K562 (cell line): ENCODE results near the gene FOXJ3. TPM values are rescaled to one million over a fixed set of nuclear protein-coding genes. Genes with fewer than 3 reads are reported as not detected.

Source experiments
- ATAC-seq: fragments of 200-7000 bp; cut with Tn5 transposase; 3 replicates; pipeline ENCODE4 v1.9.1; 2020; ENCODE audit warnings: moderate library complexity
- BruUV-seq: library from RNA; stranded (reverse); fragments of 400-500 nt; replicated peaks from 2 replicates; lab custom pipeline; 2021; lab: Mats Ljungman, UMichigan
- CTCF ChIA-PET: fragments of 300-600 bp; formaldehyde crosslinking; extraction: SDS; loops from one replicate; lab custom pipeline; 2021; ENCODE audit warnings: low intra/inter-chr PET ratio; lab: Yijun Ruan, JAX
- POLR2A ChIA-PET: fragments of 300-600, 350-650 bp; sonication (Branson Sonifier 250); formaldehyde crosslinking; extraction: SDS; loops from one replicate; lab custom pipeline; 2021; ENCODE audit warnings: antibody characterized with exemption, inconsistent platforms; lab: Yijun Ruan, JAX
- DNase-seq, 4 experiments: peaks; one replicate each; pipeline versions ENCODE4 v3.0.0 to v3.0.0-alpha.2; 2011 to 2018; ENCODE audit warnings: low spot score in 3 of 4, mixed read lengths in 3 of 4; ENCODE audit errors: extremely low read depth in 1 of 4
- FAIRE-seq: peaks from 2 replicates; lab custom pipeline; 2011; peaks lifted over from hg19 to GRCh38; lab: Jason Lieb, UNC
- H2AFZ ChIP-seq: 2 replicates; pipeline ENCODE4 v1.6.0; 2011; ENCODE audit warnings: low read depth, low read length, control low read depth, inconsistent platforms
- H3K27ac ChIP-seq: fragments of 200-600 bp; 3 replicates; pipeline ENCODE4 v1.8.0; 2011; ENCODE audit warnings: low read depth, mild to moderate bottlenecking, control low read depth, inconsistent platforms, low read length, moderate library complexity, mixed read lengths; ENCODE audit errors: extremely low read depth
- H3K27me3 ChIP-seq, 2 experiments: fragments of 300-600 bp in 1 of 2; 2 replicates in 1 of 2; 3 replicates in 1 of 2; pipeline versions ENCODE4 v1.6.0 to v1.8.0; 2011; ENCODE audit warnings: inconsistent platforms in 2 of 2, low read length in 2 of 2, mild to moderate bottlenecking in 1 of 2, mixed read lengths in 1 of 2, moderate library complexity in 1 of 2; ENCODE audit not compliant: control insufficient read depth in 2 of 2, insufficient read depth in 2 of 2
- H3K36me3 ChIP-seq: fragments of 300-600 bp; 3 replicates; pipeline ENCODE4 v1.8.0; 2011; ENCODE audit warnings: mild to moderate bottlenecking, low read length, inconsistent platforms; ENCODE audit not compliant: control insufficient read depth, insufficient read depth
- H3K4me1 ChIP-seq, 2 experiments: fragments of 200-600 bp in 1 of 2; replicated peaks in 1 of 2; 2 replicates in 1 of 2; 3 replicates in 1 of 2; pipeline versions ENCODE4 v1.5.1 to v1.8.0; 2011; ENCODE audit warnings: inconsistent platforms in 2 of 2, low read length in 2 of 2, mild to moderate bottlenecking in 1 of 2, mixed read lengths in 1 of 2, moderate library complexity in 1 of 2; ENCODE audit not compliant: control insufficient read depth in 2 of 2, insufficient read depth in 2 of 2
- H3K4me2 ChIP-seq: 2 replicates; pipeline ENCODE4 v1.6.1; 2011; ENCODE audit warnings: low read length, control low read depth, inconsistent platforms, mixed read lengths; ENCODE audit not compliant: insufficient read depth
- H3K4me3 ChIP-seq: fragments of 200-600 bp; sonication (generic), shearing (Covaris generic); 2 replicates; pipeline ENCODE4 v1.5.1; 2016; ENCODE audit warnings: control low read depth, inconsistent platforms
- H3K79me2 ChIP-seq: fragments of 200-600 bp; 3 replicates; pipeline ENCODE4 v1.8.0; 2011; ENCODE audit warnings: low read length, inconsistent platforms; ENCODE audit not compliant: control insufficient read depth, insufficient read depth
- H3K9ac ChIP-seq, 2 experiments: 2 replicates each; pipeline versions ENCODE4 v1.6.0 to v1.6.1; 2011; ENCODE audit warnings: low read depth in 2 of 2, low read length in 2 of 2, control low read depth in 1 of 2, inconsistent platforms in 1 of 2, mild to moderate bottlenecking in 1 of 2, mixed read lengths in 1 of 2; ENCODE audit not compliant: insufficient read depth in 1 of 2
- H3K9me1 ChIP-seq: one replicate; pipeline ENCODE4 v1.6.0; 2011; ENCODE audit warnings: inconsistent platforms, mild to moderate bottlenecking, low read length, moderate library complexity; ENCODE audit not compliant: control insufficient read depth, insufficient read depth
- H3K9me3 ChIP-seq: replicated peaks from 2 replicates; pipeline ENCODE4 v1.5.1; 2011; ENCODE audit warnings: low read depth, low read length, inconsistent platforms; ENCODE audit not compliant: control insufficient read depth, insufficient read depth
- H4K20me1 ChIP-seq: replicated peaks from 2 replicates; pipeline ENCODE4 v1.6.1; 2011; ENCODE audit warnings: low read length, inconsistent platforms, mixed read lengths; ENCODE audit not compliant: control insufficient read depth, insufficient read depth
- ADNP ChIP-seq: fragments of 200-800 bp; sonication (Bioruptor generic); IDR thresholded peaks from 2 replicates; pipeline ENCODE4 v1.6.1; 2016; ENCODE audit warnings: missing genetic modification characterization, missing compliant biosample characterization
- ETV6 ChIP-seq, 3 experiments: fragments of 150-350 bp in 1 of 3; sonication (generic) in 1 of 3; formaldehyde crosslinking in 1 of 3; IDR thresholded peaks; 2 replicates each; pipeline versions ENCODE4 v1.6.1 to v1.8.0; 2014 to 2022; ENCODE audit warnings: borderline replicate concordance in 2 of 3, low read depth in 2 of 3, antibody characterized with exemption in 1 of 3, low read length in 1 of 3, mild to moderate bottlenecking in 1 of 3, missing genetic modification reagents in 1 of 3
- MCM2 ChIP-seq: fragments of 450-650 bp; IDR thresholded peaks from 2 replicates; pipeline ENCODE4 v1.6.1; 2017; ENCODE audit warnings: low read depth, mild to moderate bottlenecking
- PML ChIP-seq: IDR thresholded peaks from 2 replicates; pipeline ENCODE4 v1.6.1; 2012; ENCODE audit warnings: low read length, inconsistent platforms
- RBM25 ChIP-seq: fragments of 200-400 bp; formaldehyde crosslinking; IDR thresholded peaks from 2 replicates; pipeline ENCODE4 v1.6.1; 2018; ENCODE audit warnings: low read length, low read depth, moderate library complexity; ENCODE audit not compliant: severe bottlenecking
- RHOXF2B ChIP-seq: fragments of 250-450 bp; sonication (Bioruptor Pico); conservative IDR thresholded peaks from 2 replicates; pipeline ENCODE4 v1.5.1; 2021
- SOX6 ChIP-seq: fragments of 450-650 bp; IDR thresholded peaks from 2 replicates; pipeline ENCODE4 v1.6.1; 2014; ENCODE audit warnings: mild to moderate bottlenecking
- ZNF133 ChIP-seq: fragments of 250-450 bp; sonication (Bioruptor Pico); IDR thresholded peaks from 2 replicates; pipeline ENCODE4 v1.4.0; 2020; ENCODE audit warnings: mild to moderate bottlenecking
- ZNF316 ChIP-seq: fragments of 450-650 bp; IDR thresholded peaks from 2 replicates; pipeline ENCODE4 v1.6.1; 2016
- ZNF551 ChIP-seq: fragments of 250-450 bp; sonication (Bioruptor Pico); IDR thresholded peaks from 2 replicates; pipeline ENCODE4 v1.5.0; 2021; ENCODE audit warnings: mild to moderate bottlenecking, moderate library complexity
- ZSCAN32 ChIP-seq: fragments of 450-650 bp; formaldehyde crosslinking; IDR thresholded peaks from 2 replicates; pipeline ENCODE4 v1.4.0; 2020; ENCODE audit warnings: mild to moderate bottlenecking, moderate library complexity
- WGBS: fragments of 100-300 bp; shearing (Covaris generic); methylation state at CpG from one replicate; pipeline ENCODE4 v1.1.6; 2016; ENCODE audit warnings: low coverage, mixed read lengths; ENCODE audit not compliant: insufficient coverage; ENCODE audit errors: missing lambda C conversion rate; 5-methylcytosine and 5-hydroxymethylcytosine counted together
- in situ Hi-C: fragments of 300-500 bp; cut with MboI; formaldehyde crosslinking; loops from 4 replicates; pipeline ENCODE4 v1.15.0; 2018; ENCODE audit warnings: inconsistent platforms, mixed read lengths
- intact Hi-C: fragments of 100-400 bp; cut with micrococcal nuclease; formaldehyde crosslinking; loops from 2 replicates; pipeline ENCODE4 v1.14.2; 2022
- polyA plus RNA-seq, 8 experiments: library from polyadenylated mRNA; depleted of rRNA in 4 of 8; stranded (reverse) in 5 of 8; unstranded in 3 of 8; fragments of >200 nt; fragmentation: Nextera tagmentation in 2 of 8; fragmentation: Illumina TruSeq in 1 of 8; extraction: Ambion mirVana in 2 of 8; extraction: Trizol in 1 of 8; gene quantifications; 2 replicates each; pipeline versions ENCODE4 v1.2.1 to v1.2.3, GENCODE V29; 2011 to 2014; ENCODE audit warnings: inconsistent platforms in 1 of 8, missing spikeins in 1 of 8
- total RNA-seq, 7 experiments: library from RNA; depleted of rRNA in 6 of 7; stranded (reverse); fragments of >200 nt in 6 of 7; fragmentation: Illumina TruSeq in 2 of 7; extraction: Trizol in 2 of 7; gene quantifications; 2 replicates each; pipeline versions ENCODE4 v1.2.1 to v1.2.3, GENCODE V29; 2011 to 2021; ENCODE audit warnings: low replicate concordance in 1 of 7
- TF ChIP-seq, protein P1 (sequence below): fragments of 200-600 bp; sonication (generic); IDR thresholded peaks from one replicate; pipeline ENCODE4 v1.6.1; 2012; ENCODE audit warnings: mild to moderate bottlenecking, low read depth, low read length, inconsistent platforms

FOXJ3 gene
- total and polyA plus RNA-seq, 9 of the 15 experiments (the other 6 are each of a cell fraction or from before 2014, with no cell fraction given): 8.7 to 35.3 (median 23.4) TPM

DNA sequence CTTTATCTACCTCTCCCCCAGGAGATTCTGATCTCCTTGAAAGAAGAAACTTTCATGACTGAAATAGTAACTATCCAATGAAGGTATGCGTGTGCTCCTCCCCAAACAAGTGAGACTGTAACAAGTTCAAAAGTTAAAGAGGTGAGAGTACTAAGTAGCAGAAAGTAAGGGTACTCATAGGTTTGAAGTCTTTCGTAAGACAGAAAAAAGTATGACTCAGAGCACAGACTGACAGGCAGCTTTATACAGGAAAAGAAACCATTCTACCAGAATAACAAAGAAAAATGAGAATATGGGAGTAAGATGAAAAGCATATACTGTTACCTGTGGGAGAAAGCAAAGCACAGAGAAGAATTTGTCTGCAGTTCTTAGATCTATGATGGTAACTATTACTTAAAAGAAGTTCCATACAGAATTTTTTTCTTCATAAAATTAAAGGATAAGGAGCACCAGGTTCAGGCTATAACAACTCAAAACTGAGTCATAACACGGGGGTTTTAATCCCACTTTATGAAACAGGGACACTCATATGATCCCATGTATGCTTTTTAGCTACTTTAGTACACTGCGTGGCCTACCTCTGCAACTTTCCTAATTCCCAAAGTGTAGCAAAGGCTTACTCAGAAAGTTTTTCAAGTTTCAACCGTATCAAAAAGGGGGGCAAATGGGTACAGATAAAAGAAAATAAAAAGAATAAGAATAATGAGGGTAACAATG, 52.0 kb downstream of the FOXJ3 start:
- WGBS: 67% methylated on average over 5 of the region's 5 CpGs
- H3K4me3 ChIP-seq: no peak overlapping the region
- no peak; the same call in 2 of the 3 replicates for ATAC-seq
- peaks cover 0 to 4% of the 10 kb centered on the region in 2 experiments; a peak in 1 of 5 replicates for H3K4me1 ChIP-seq
- H3K79me2 ChIP-seq: peaks cover 65% of the 10 kb centered on the region; the same call in 2 of the 3 replicates
- POLR2A ChIA-PET: no interaction called here
- FAIRE-seq: no peak
- H4K20me1 ChIP-seq: 0 out of 2 replicates have a peak, but pooled peaks cover 6% of the 10 kb centered on the region
- DNase-seq: no peak
- no peak overlapping the region for H3K9ac ChIP-seq
- no peak overlapping the region for H2AFZ ChIP-seq
- intact Hi-C loops: no loop called here
- H3K27ac ChIP-seq: no peak overlapping the region
- no peak overlapping the region for H3K4me2 ChIP-seq
- H3K36me3 ChIP-seq: peaks cover 15% of the 10 kb centered on the region; the same call in 2 of the 3 replicates
- CTCF ChIA-PET: interaction anchor here (0.6 kb wide), 1 partner anchor 10 kb away, joined by 4 read pairs; no protein-coding TSS in a partner anchor
- no peaks in the 10 kb centered on the region for H3K9me3 ChIP-seq
- in situ Hi-C loops: no loop called here
- no TSS peak for BruUV-seq
- H3K27me3 ChIP-seq: no peaks in the 10 kb centered on the region
- no peaks in the 10 kb centered on the region for H3K9me1 ChIP-seq
- TF ChIP-seq RBM25 (no peak), MCM2 (no peak), ADNP (tag) (no peak), ZNF551 (no peak), ZNF133 (no peak), SOX6 (no peak), PML (no peak), ETV6 (IDR thresholded peaks at IDR 0.05; ENCODE audit: borderline replicate concordance in 1 of 2, low read depth in 2 of 2, low read length in 1 of 2) (no peak), ETV6 (CRISPR knock-in tag; IDR thresholded peaks at IDR 0.05; ENCODE audit: borderline replicate concordance) (no peak), ZSCAN32 (CRISPR knock-in tag) (no peak), RHOXF2B (no peak), ZNF316 (no peak)
- TF ChIP-seq, protein P1, sequence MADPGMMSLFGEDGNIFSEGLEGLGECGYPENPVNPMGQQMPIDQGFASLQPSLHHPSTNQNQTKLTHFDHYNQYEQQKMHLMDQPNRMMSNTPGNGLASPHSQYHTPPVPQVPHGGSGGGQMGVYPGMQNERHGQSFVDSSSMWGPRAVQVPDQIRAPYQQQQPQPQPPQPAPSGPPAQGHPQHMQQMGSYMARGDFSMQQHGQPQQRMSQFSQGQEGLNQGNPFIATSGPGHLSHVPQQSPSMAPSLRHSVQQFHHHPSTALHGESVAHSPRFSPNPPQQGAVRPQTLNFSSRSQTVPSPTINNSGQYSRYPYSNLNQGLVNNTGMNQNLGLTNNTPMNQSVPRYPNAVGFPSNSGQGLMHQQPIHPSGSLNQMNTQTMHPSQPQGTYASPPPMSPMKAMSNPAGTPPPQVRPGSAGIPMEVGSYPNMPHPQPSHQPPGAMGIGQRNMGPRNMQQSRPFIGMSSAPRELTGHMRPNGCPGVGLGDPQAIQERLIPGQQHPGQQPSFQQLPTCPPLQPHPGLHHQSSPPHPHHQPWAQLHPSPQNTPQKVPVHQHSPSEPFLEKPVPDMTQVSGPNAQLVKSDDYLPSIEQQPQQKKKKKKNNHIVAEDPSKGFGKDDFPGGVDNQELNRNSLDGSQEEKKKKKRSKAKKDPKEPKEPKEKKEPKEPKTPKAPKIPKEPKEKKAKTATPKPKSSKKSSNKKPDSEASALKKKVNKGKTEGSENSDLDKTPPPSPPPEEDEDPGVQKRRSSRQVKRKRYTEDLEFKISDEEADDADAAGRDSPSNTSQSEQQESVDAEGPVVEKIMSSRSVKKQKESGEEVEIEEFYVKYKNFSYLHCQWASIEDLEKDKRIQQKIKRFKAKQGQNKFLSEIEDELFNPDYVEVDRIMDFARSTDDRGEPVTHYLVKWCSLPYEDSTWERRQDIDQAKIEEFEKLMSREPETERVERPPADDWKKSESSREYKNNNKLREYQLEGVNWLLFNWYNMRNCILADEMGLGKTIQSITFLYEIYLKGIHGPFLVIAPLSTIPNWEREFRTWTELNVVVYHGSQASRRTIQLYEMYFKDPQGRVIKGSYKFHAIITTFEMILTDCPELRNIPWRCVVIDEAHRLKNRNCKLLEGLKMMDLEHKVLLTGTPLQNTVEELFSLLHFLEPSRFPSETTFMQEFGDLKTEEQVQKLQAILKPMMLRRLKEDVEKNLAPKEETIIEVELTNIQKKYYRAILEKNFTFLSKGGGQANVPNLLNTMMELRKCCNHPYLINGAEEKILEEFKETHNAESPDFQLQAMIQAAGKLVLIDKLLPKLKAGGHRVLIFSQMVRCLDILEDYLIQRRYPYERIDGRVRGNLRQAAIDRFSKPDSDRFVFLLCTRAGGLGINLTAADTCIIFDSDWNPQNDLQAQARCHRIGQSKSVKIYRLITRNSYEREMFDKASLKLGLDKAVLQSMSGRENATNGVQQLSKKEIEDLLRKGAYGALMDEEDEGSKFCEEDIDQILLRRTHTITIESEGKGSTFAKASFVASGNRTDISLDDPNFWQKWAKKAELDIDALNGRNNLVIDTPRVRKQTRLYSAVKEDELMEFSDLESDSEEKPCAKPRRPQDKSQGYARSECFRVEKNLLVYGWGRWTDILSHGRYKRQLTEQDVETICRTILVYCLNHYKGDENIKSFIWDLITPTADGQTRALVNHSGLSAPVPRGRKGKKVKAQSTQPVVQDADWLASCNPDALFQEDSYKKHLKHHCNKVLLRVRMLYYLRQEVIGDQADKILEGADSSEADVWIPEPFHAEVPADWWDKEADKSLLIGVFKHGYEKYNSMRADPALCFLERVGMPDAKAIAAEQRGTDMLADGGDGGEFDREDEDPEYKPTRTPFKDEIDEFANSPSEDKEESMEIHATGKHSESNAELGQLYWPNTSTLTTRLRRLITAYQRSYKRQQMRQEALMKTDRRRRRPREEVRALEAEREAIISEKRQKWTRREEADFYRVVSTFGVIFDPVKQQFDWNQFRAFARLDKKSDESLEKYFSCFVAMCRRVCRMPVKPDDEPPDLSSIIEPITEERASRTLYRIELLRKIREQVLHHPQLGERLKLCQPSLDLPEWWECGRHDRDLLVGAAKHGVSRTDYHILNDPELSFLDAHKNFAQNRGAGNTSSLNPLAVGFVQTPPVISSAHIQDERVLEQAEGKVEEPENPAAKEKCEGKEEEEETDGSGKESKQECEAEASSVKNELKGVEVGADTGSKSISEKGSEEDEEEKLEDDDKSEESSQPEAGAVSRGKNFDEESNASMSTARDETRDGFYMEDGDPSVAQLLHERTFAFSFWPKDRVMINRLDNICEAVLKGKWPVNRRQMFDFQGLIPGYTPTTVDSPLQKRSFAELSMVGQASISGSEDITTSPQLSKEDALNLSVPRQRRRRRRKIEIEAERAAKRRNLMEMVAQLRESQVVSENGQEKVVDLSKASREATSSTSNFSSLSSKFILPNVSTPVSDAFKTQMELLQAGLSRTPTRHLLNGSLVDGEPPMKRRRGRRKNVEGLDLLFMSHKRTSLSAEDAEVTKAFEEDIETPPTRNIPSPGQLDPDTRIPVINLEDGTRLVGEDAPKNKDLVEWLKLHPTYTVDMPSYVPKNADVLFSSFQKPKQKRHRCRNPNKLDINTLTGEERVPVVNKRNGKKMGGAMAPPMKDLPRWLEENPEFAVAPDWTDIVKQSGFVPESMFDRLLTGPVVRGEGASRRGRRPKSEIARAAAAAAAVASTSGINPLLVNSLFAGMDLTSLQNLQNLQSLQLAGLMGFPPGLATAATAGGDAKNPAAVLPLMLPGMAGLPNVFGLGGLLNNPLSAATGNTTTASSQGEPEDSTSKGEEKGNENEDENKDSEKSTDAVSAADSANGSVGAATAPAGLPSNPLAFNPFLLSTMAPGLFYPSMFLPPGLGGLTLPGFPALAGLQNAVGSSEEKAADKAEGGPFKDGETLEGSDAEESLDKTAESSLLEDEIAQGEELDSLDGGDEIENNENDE: no peak
